ENCODE results near the gene STXBP2. TPM values are rescaled to one million over a fixed set of nuclear protein-coding genes. Genes with fewer than 3 reads are reported as not detected.

Gene STXBP2
- total RNA-seq, 1 experiment from 2014 or later, result 94.4 TPM

DNA sequence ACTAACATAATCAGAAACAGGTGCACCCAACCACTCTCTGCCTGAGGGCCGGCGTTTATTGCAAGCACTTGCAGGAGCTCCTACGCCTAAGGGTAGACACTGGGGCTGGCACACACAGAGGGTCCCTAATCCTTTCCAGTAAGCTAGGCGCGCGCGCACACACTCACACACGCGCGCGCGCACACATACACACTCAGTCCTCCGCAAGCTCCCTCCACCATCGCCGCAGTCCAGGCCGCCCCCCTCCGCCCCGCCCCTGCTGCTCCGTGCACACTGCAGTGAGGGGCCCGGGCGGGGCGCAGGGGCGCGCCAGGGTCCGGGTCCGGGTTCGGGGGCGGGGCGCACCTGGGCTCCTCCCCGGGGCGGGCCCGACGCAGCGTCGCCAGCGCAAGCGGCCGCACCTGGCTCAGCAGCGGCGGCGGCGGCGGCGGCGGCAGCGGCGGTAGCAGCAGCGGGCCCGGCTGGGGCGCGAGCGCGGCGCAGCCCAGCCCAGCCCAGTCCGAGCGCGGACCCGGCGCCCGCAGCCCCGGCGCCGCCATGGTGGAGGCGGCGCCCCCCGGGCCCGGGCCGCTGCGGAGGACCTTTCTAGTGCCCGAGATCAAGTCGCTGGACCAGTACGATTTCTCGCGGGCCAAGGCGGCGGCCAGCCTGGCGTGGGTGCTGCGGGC lies 41.3 kb upstream of the STXBP2 start, which contains the start of gene CAMSAP3:
Gene CAMSAP3, plus strand, starts transcription at position 398 of the 668 bp plus-strand sequence. Its CDS starts 140 bp downstream, at position 538.
- Mint-ChIP-seq H3K27ac (ENCODE audit: low read depth, unreplicated experiment) (no peak within 1 kb of the TSS), H3K4me1 (ENCODE audit: insufficient read depth, unreplicated experiment) (peaks cover 5% of the 10 kb centered on the region), H3K4me3 (ENCODE audit: unreplicated experiment) (peak within 1 kb of the TSS; percentile 71), H3K9me3 (ENCODE audit: unreplicated experiment) (no peaks in the 10 kb centered on the region), H3K27me3 (ENCODE audit: insufficient read depth, unreplicated experiment) (no peaks in the 10 kb centered on the region), H3K36me3 (ENCODE audit: insufficient read depth, unreplicated experiment) (no peaks in the 10 kb centered on the region)
- no TSS peak for BruUV-seq (replicated peaks)
- CTCF ChIA-PET, result interaction anchor here (0.9 to 4.1 kb wide), 3 partner anchors 23 to 85 kb away, joined by 3 to 35 read pairs (median 5); partner anchors contain the start of gene TRAPPC5
- intact Hi-C loops (cut with micrococcal nuclease), result no loop called here
- TF ChIP-seq, protein P1, sequence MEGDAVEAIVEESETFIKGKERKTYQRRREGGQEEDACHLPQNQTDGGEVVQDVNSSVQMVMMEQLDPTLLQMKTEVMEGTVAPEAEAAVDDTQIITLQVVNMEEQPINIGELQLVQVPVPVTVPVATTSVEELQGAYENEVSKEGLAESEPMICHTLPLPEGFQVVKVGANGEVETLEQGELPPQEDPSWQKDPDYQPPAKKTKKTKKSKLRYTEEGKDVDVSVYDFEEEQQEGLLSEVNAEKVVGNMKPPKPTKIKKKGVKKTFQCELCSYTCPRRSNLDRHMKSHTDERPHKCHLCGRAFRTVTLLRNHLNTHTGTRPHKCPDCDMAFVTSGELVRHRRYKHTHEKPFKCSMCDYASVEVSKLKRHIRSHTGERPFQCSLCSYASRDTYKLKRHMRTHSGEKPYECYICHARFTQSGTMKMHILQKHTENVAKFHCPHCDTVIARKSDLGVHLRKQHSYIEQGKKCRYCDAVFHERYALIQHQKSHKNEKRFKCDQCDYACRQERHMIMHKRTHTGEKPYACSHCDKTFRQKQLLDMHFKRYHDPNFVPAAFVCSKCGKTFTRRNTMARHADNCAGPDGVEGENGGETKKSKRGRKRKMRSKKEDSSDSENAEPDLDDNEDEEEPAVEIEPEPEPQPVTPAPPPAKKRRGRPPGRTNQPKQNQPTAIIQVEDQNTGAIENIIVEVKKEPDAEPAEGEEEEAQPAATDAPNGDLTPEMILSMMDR (IDR thresholded peaks at IDR 0.05; ENCODE audit: unreplicated experiment), result no peak
- POLR2A ChIA-PET, result interaction anchor here (2.8 kb wide), 1 partner anchor 27 kb away, joined by 18 read pairs; no protein-coding TSS in a partner anchor
- peak; percentile 36 for DNase-seq (ENCODE audit: unreplicated experiment)

DNA sequence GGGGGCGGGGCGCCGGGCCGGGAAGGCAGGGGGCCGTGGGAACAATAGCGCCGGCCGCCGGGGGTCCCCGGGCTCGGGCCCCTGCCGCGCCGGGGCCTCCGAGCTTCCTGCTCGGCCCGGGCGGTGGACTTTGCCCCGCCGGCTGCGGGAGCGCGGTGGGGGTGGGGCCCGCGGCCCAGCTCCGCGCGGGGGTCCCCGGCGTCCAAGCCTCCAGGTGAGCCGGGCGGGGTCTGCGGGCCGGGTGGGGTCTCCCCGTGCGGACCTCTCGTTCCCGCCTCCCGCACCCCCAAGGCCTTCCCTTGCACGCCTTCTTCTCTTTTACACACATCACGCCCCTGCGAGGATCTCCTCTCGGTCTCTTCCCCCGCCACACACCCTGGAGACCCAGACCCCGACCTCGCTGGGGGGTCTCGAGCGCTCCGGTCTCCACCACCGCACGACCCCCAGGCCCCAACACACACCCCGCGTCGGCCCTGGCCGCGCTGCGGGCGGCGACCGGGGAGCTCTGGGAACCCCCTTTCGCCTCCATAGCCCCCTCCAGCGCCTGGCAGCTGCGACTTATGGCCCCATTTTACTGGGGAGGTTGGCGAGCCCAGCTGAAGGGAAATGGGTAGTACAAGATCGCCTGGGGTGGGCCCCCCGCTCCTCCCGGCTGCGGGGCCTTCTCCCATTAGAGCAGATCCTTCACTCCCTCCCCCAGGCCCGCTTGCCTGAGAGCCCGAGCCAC lies 40.5 kb upstream of the STXBP2 start:
- no TSS peak for BruUV-seq (replicated peaks)
- peak overlapping the region; percentile 49 for H3K27ac Mint-ChIP-seq (ENCODE audit: low read depth, unreplicated experiment)

DNA sequence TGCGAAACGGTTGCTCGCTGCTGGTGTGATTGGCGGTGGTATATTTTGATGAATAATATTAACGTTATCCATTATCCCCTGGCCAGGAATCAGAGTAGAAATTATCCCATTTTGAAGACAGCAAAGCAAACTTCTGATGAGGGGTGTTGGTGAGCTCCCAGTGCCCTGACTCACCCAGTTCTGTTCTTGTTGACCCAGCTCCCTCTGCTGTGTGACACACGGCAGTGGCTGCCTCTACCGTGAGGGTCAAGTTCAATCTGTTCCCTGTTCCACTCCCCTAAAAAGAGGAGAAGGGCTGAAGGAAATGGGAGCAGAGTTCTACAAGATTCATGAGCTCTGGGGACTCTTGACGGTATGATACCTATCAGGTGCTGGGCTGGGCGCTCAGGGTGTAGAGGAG lies 39.2 kb upstream of the STXBP2 start:
- H3K36me3 Mint-ChIP-seq (ENCODE audit: insufficient read depth, unreplicated experiment), result no peaks in the 10 kb centered on the region
- H3K4me1 Mint-ChIP-seq (ENCODE audit: insufficient read depth, unreplicated experiment), result peaks cover 5% of the 10 kb centered on the region
- intact Hi-C loops (cut with micrococcal nuclease), result no loop called here
- no TSS peak for BruUV-seq (replicated peaks)
- H3K4me3 Mint-ChIP-seq (ENCODE audit: unreplicated experiment), result no peak overlapping the region
- no peak overlapping the region for H3K27ac Mint-ChIP-seq (ENCODE audit: low read depth, unreplicated experiment)
- POLR2A ChIA-PET, result interaction anchor here (0.6 to 2.8 kb wide), 7 partner anchors 12 to 101 kb away, joined by 3 to 18 read pairs (median 7); partner anchors contain the start of genes PET100 and XAB2
- TF ChIP-seq, protein P1 (IDR thresholded peaks at IDR 0.05; ENCODE audit: unreplicated experiment), result no peak
- no peak for DNase-seq (ENCODE audit: unreplicated experiment)
- CTCF ChIA-PET, result interaction anchor here (0.6 to 4.1 kb wide), 6 partner anchors 30 to 481 kb away, joined by 3 to 35 read pairs (median 3); no protein-coding TSS in a partner anchor
- H3K9me3 Mint-ChIP-seq (ENCODE audit: unreplicated experiment), result no peaks in the 10 kb centered on the region
- H3K27me3 Mint-ChIP-seq (ENCODE audit: insufficient read depth, unreplicated experiment), result no peaks in the 10 kb centered on the region

More for the DNA sequence above, 40.5 kb upstream of the STXBP2 start:
- Mint-ChIP-seq H3K4me1 (ENCODE audit: insufficient read depth, unreplicated experiment) (peaks cover 5% of the 10 kb centered on the region), H3K27me3 (ENCODE audit: insufficient read depth, unreplicated experiment) (no peaks in the 10 kb centered on the region), H3K36me3 (ENCODE audit: insufficient read depth, unreplicated experiment) (no peaks in the 10 kb centered on the region), H3K4me3 (ENCODE audit: unreplicated experiment) (peak overlapping the region; percentile 71), H3K9me3 (ENCODE audit: unreplicated experiment) (no peaks in the 10 kb centered on the region)
- ChIA-PET POLR2A (interaction anchor here (1.2 to 2.8 kb wide), 6 partner anchors 11 to 32 kb away, joined by 4 to 18 read pairs (median 8); partner anchors contain the start of genes PET100 and XAB2), CTCF (interaction anchor here (0.6 to 4.1 kb wide), 5 partner anchors 24 to 1518 kb away, joined by 3 to 35 read pairs (median 3); partner anchors contain the start of gene TRAPPC5)
- TF ChIP-seq, protein P1 (IDR thresholded peaks at IDR 0.05; ENCODE audit: unreplicated experiment), result no peak
- intact Hi-C loops (cut with micrococcal nuclease), result no loop called here
- no peak for DNase-seq (ENCODE audit: unreplicated experiment)

DNA sequence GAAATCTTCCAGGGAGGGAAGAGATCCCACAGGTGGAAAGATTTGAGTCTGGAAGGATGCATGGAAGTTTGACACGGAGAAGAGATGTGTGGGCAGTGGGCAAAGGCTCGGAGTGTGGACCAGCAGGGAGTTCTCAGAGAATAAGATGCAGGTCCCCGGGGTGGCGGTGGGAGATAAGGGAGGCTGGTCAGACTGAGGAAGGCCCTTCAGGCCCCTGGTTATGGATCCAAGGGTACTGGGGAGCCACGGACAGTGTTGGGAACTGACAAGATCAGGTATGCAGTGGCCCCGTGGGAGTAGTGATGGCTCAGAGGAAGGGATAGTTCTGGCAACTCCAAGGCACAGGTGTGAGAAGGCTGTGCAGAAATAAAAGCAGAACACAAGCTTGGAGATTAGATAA lies 38.7 kb upstream of the STXBP2 start:
- peaks cover 5% of the 10 kb centered on the region for H3K4me1 Mint-ChIP-seq (ENCODE audit: insufficient read depth, unreplicated experiment)
- ChIA-PET CTCF (interaction anchor here (0.6 to 4.1 kb wide), 4 partner anchors 30 to 244 kb away, joined by 3 to 35 read pairs (median 3); no protein-coding TSS in a partner anchor), POLR2A (interaction anchor here (2.5 to 2.8 kb wide), 2 partner anchors 29 to 31 kb away, joined by 8 to 18 read pairs; partner anchors contain the start of genes PET100 and XAB2)
- H3K27me3 Mint-ChIP-seq (ENCODE audit: insufficient read depth, unreplicated experiment), result no peaks in the 10 kb centered on the region
- no peak for DNase-seq (ENCODE audit: unreplicated experiment)
- no peaks in the 10 kb centered on the region for H3K9me3 Mint-ChIP-seq (ENCODE audit: unreplicated experiment)
- H3K36me3 Mint-ChIP-seq (ENCODE audit: insufficient read depth, unreplicated experiment), result no peaks in the 10 kb centered on the region
- H3K27ac Mint-ChIP-seq (ENCODE audit: low read depth, unreplicated experiment), result no peak overlapping the region
- no peak overlapping the region for H3K4me3 Mint-ChIP-seq (ENCODE audit: unreplicated experiment)
- TF ChIP-seq, protein P1 (IDR thresholded peaks at IDR 0.05; ENCODE audit: unreplicated experiment), result no peak
- BruUV-seq (replicated peaks), result no TSS peak
- intact Hi-C loops (cut with micrococcal nuclease), result no loop called here

All from MCF 10A (cell line).